Kidney (tissue), 14 donors: ENCODE data around the gene LMAN1. TPM values are rescaled to one million over a fixed set of nuclear protein-coding genes. Genes with fewer than 3 reads are reported as not detected.
A peak's percentile ranks its signal among the peaks of the same experiment; 100 is the strongest.

Experiments
- DNase-seq, 5 donors: peaks; one replicate each; pipeline ENCODE4 v3.0.0-alpha.2; 2013 to 2020
- FAIRE-seq: peaks from 2 replicates; lab custom pipeline; 2012; peaks lifted over from hg19 to GRCh38; lab: Jason Lieb, UNC
- H3K27ac ChIP-seq, 2 donors: one replicate each; pipeline ENCODE4 v1.7.0; 2013; ENCODE audit warnings: low read depth in 2 of 2, low read length in 2 of 2, inconsistent platforms in 1 of 2
- H3K27me3 ChIP-seq: one replicate; pipeline ENCODE4 v1.7.1; 2013; ENCODE audit warnings: low read length, inconsistent platforms; ENCODE audit not compliant: control insufficient read depth, insufficient read depth
- H3K36me3 ChIP-seq, 3 donors: one replicate each; pipeline versions ENCODE4 v1.7.0 to v1.7.1; 2013; ENCODE audit warnings: low read length in 3 of 3, control low read depth in 1 of 3, inconsistent platforms in 1 of 3; ENCODE audit not compliant: insufficient read depth in 3 of 3, control insufficient read depth in 2 of 3
- H3K4me1 ChIP-seq, 3 donors: one replicate each; pipeline versions ENCODE4 v1.7.0 to v1.7.1; 2013; ENCODE audit warnings: low read length in 3 of 3, inconsistent platforms in 1 of 3, low read depth in 1 of 3; ENCODE audit not compliant: control insufficient read depth in 2 of 3, insufficient read depth in 2 of 3
- H3K4me3 ChIP-seq, 3 donors: one replicate each; pipeline versions ENCODE4 v1.7.0 to v1.8.1; 2013; ENCODE audit warnings: low read length in 3 of 3, control low read depth in 1 of 3, inconsistent platforms in 1 of 3
- H3K9ac ChIP-seq, 3 donors: one replicate each; pipeline versions ENCODE4 v1.7.0 to v1.7.1; 2013; ENCODE audit warnings: low read length in 3 of 3, control low read depth in 1 of 3, inconsistent platforms in 1 of 3
- H3K9me3 ChIP-seq, 3 donors: one replicate each; pipeline versions ENCODE4 v1.7.0 to v1.7.1; 2013; ENCODE audit warnings: low read length in 3 of 3, control low read depth in 1 of 3, inconsistent platforms in 1 of 3; ENCODE audit not compliant: control insufficient read depth in 2 of 3, insufficient read depth in 1 of 3
- CTCF ChIP-seq: IDR thresholded peaks from 3 replicates; pipeline ENCODE4 v1.5.1; 2012; ENCODE audit warnings: mild to moderate bottlenecking, moderate library complexity, borderline replicate concordance; ENCODE audit not compliant: insufficient read depth; ENCODE audit errors: extremely low read depth
- intact Hi-C: fragments of 100-400 bp; cut with DNase I; formaldehyde crosslinking; loops from one replicate; pipeline ENCODE4 v1.11.1; 2022
- polyA plus RNA-seq: library from polyadenylated mRNA; stranded (reverse); fragments of 350-450 nt; fragmentation: Illumina TruSeq; extraction: RNeasy Lipid Tissue Mini Kit (QIAGEN cat#74804); gene quantifications from one replicate; pipeline ENCODE4 v1.2.3, GENCODE V29; 2014; ENCODE audit warnings: low read depth, low replicate concordance; ENCODE audit not compliant: insufficient read depth
- total RNA-seq: library from RNA; stranded (reverse); fragmentation: NEBNext Ultra II Directional; extraction: Animal tissue kit (Norgen Biotek cat#: 25700); gene quantifications from one replicate; pipeline ENCODE4 v1.2.1, GENCODE V29; 2021
- donor health status: control.
- donor health status: control.
- donor health status: control.
- donor health status: control.
- donor health status: control.
- donor health status: DM: yes; HTN: yes; CAD: no.
- donor health status: Normal renal cell carcinoma (clear cell type).

Gene LMAN1
- total and polyA plus RNA-seq, 2 donors from 2014 or later = 31.6 to 78.8 TPM

GRCh38 chr18:59308938-59309260 is 50.2 kb downstream of the LMAN1 start:
- peak overlapping the region in 1 of 3 donors; percentile 6 for H3K4me3 ChIP-seq
- FAIRE-seq (no peak), DNase-seq (no peak)
- intact Hi-C loops = no loop called here
- H3K9me3 ChIP-seq = no peaks in the 10 kb centered on the region
- no peak overlapping the region for H3K27ac ChIP-seq
- TF ChIP-seq CTCF = no peak
- no peaks in the 10 kb centered on the region for H3K27me3 ChIP-seq
- H3K36me3 ChIP-seq = no peaks in the 10 kb centered on the region
- no peak overlapping the region for H3K9ac ChIP-seq
- peaks cover 0 to 2% (median 0%) of the 10 kb centered on the region in 3 donors for H3K4me1 ChIP-seq

GRCh38 chr18:59308248-59308937 is 50.7 kb downstream of the LMAN1 start:
- no peak overlapping the region for H3K9ac ChIP-seq
- TF ChIP-seq CTCF = peak; percentile 72
- intact Hi-C loops = no loop called here
- H3K4me3 ChIP-seq = peak overlapping the region in 1 of 3 donors; percentile 6
- no peaks in the 10 kb centered on the region for H3K36me3 ChIP-seq
- no peaks in the 10 kb centered on the region for H3K9me3 ChIP-seq
- H3K4me1 ChIP-seq = peaks cover 0 to 2% (median 0%) of the 10 kb centered on the region in 3 donors
- no peaks in the 10 kb centered on the region for H3K27me3 ChIP-seq
- FAIRE-seq = no peak
- no peak overlapping the region for H3K27ac ChIP-seq
- DNase-seq = peak; percentile 76 to 91 (median 83)

GRCh38 chr18:59306640-59307039 is 52.4 kb downstream of the LMAN1 start:
- FAIRE-seq (no peak), DNase-seq (no peak)
- Histone ChIP-seq H3K36me3 (no peaks in the 10 kb centered on the region), H3K9ac (no peak overlapping the region), H3K4me1 (peaks cover 0 to 2% (median 0%) of the 10 kb centered on the region in 3 donors), H3K27me3 (no peaks in the 10 kb centered on the region), H3K4me3 (no peak overlapping the region), H3K27ac (no peak overlapping the region), H3K9me3 (no peaks in the 10 kb centered on the region)
- no peak for TF ChIP-seq CTCF
- intact Hi-C loops = no loop called here
